K562 (cell line): ENCODE data around the gene ARHGAP9. TPM values are rescaled to one million over a fixed set of nuclear protein-coding genes. Genes with fewer than 3 reads are reported as not detected.

Experiments
- CBX8 ChIP-seq: fragments of 200-600 bp; sonication (generic); IDR thresholded peaks from 2 replicates; pipeline ENCODE4 v1.6.1; 2012; ENCODE audit warnings: borderline replicate concordance, mixed run types, low read depth, mild to moderate bottlenecking, moderate library complexity, mixed read lengths, low read length, control low read depth, inconsistent platforms; ENCODE audit not compliant: poor library complexity, severe bottlenecking; ENCODE audit errors: extremely low read depth
- CC2D1A ChIP-seq: fragments of 450-650 bp; IDR thresholded peaks from 2 replicates; pipeline ENCODE4 v1.6.1; 2017; ENCODE audit warnings: mild to moderate bottlenecking
- CREB1 ChIP-seq, 2 experiments: sonication (generic) in 1 of 2; formaldehyde crosslinking in 1 of 2; IDR thresholded peaks; 2 replicates each; pipeline versions ENCODE4 v1.6.1 to v1.8.0; 2012 to 2022; ENCODE audit warnings: inconsistent platforms in 1 of 2, mild to moderate bottlenecking in 1 of 2, missing genetic modification reagents in 1 of 2, moderate library complexity in 1 of 2
- E2F1 ChIP-seq: sonication (generic); formaldehyde crosslinking; IDR thresholded peaks from 2 replicates; pipeline ENCODE4 v1.8.1; 2023; ENCODE audit warnings: mild to moderate bottlenecking, missing genetic modification reagents, moderate library complexity
- ETS2 ChIP-seq: IDR thresholded peaks from 2 replicates; pipeline ENCODE4 v1.6.1; 2016; ENCODE audit warnings: borderline replicate concordance, missing genetic modification characterization, mild to moderate bottlenecking, moderate library complexity, missing compliant biosample characterization; ENCODE audit not compliant: poor library complexity, severe bottlenecking
- FOXP1 ChIP-seq: sonication (generic); formaldehyde crosslinking; IDR thresholded peaks from 2 replicates; pipeline ENCODE4 v1.8.0; 2022; ENCODE audit warnings: mild to moderate bottlenecking, missing genetic modification reagents
- GABPB2 ChIP-seq: fragments of 250-450 bp; sonication (Bioruptor Pico); conservative IDR thresholded peaks from 2 replicates; pipeline ENCODE4 v1.5.1; 2021; ENCODE audit warnings: mild to moderate bottlenecking
- ILK ChIP-seq: fragments of 450-650 bp; IDR thresholded peaks from 2 replicates; pipeline ENCODE4 v1.6.1; 2016; ENCODE audit warnings: missing genetic modification characterization, low read depth, mild to moderate bottlenecking, missing compliant biosample characterization, moderate library complexity, borderline replicate concordance
- IRF9 ChIP-seq: fragments of 450-650 bp; IDR thresholded peaks from 2 replicates; pipeline ENCODE4 v1.6.1; 2016; ENCODE audit warnings: missing biosample characterization, missing genetic modification characterization
- KLF1 ChIP-seq: fragments of 450-650 bp; IDR thresholded peaks from 2 replicates; pipeline ENCODE4 v1.6.1; 2016; ENCODE audit warnings: missing genetic modification characterization, missing compliant biosample characterization
- KLF16 ChIP-seq: IDR thresholded peaks from 2 replicates; pipeline ENCODE4 v1.6.1; 2016; ENCODE audit warnings: antibody characterized with exemption
- MCM3 ChIP-seq: fragments of 450-650 bp; IDR thresholded peaks from 2 replicates; pipeline ENCODE4 v1.6.1; 2016
- MYC ChIP-seq, 2 experiments: fragments of 250-450 bp in 1 of 2; sonication (Bioruptor Pico) in 1 of 2; IDR thresholded peaks; 2 replicates each; pipeline versions ENCODE4 v1.5.1 to v1.6.1; 2012 to 2021; ENCODE audit warnings: low read depth in 2 of 2, borderline replicate concordance in 1 of 2, improper control_type of control experiment in 1 of 2, low read length in 1 of 2, mild to moderate bottlenecking in 1 of 2, moderate library complexity in 1 of 2
- SAFB ChIP-seq: fragments of 200-400 bp; formaldehyde crosslinking; IDR thresholded peaks from 2 replicates; pipeline ENCODE4 v1.6.1; 2017; ENCODE audit warnings: low read depth, low read length, borderline replicate concordance
- SAFB2 ChIP-seq: fragments of 200-400 bp; formaldehyde crosslinking; IDR thresholded peaks from 2 replicates; pipeline ENCODE4 v1.6.1; 2018; ENCODE audit warnings: borderline replicate concordance, low read length, low read depth, moderate library complexity; ENCODE audit not compliant: severe bottlenecking
- SMARCA4 ChIP-seq: fragments of 450-650 bp; IDR thresholded peaks from 2 replicates; pipeline ENCODE4 v1.6.1; 2016
- SMARCE1 ChIP-seq: fragments of 450-650 bp; IDR thresholded peaks from 2 replicates; pipeline ENCODE4 v1.7.1; 2016; ENCODE audit warnings: mild to moderate bottlenecking
- SNRNP70 ChIP-seq: fragments of 200-400 bp; formaldehyde crosslinking; optimal IDR thresholded peaks from 2 replicates; pipeline ENCODE3; 2017; ENCODE audit warnings: low read depth, low read length
- TAF15 ChIP-seq: fragments of 200-400 bp; formaldehyde crosslinking; IDR thresholded peaks from 2 replicates; pipeline ENCODE4 v1.6.1; 2017; ENCODE audit warnings: mild to moderate bottlenecking, low read depth, low read length, moderate library complexity
- TCF7 ChIP-seq: sonication (generic); IDR thresholded peaks from 2 replicates; pipeline ENCODE4 v1.6.1; 2016; ENCODE audit warnings: antibody characterized with exemption, borderline replicate concordance
- VEZF1 ChIP-seq: fragments of 200-800 bp; sonication (Bioruptor generic); IDR thresholded peaks from 2 replicates; pipeline ENCODE4 v1.6.1; 2017; ENCODE audit warnings: missing genetic modification characterization, missing compliant biosample characterization
- WHSC1 ChIP-seq: IDR thresholded peaks from one replicate; pipeline ENCODE4 v1.6.1; 2012; ENCODE audit warnings: low read length, control low read depth, inconsistent platforms
- YY1 ChIP-seq, 3 experiments: IDR thresholded peaks; 2 replicates each; pipeline ENCODE4 v1.6.1; 2011; ENCODE audit warnings: low read length in 2 of 3, mild to moderate bottlenecking in 2 of 3, moderate library complexity in 2 of 3, borderline replicate concordance in 1 of 3, control low read depth in 1 of 3, low read depth in 1 of 3; ENCODE audit not compliant: insufficient read depth in 3 of 3, insufficient replicate concordance in 2 of 3, control insufficient read depth in 1 of 3, insufficient read length in 1 of 3; ENCODE audit errors: extremely low read depth in 1 of 3
- ZNF175 ChIP-seq: fragments of 200-800 bp; sonication (Bioruptor generic); IDR thresholded peaks from 2 replicates; pipeline ENCODE4 v1.6.1; 2016; ENCODE audit warnings: low read depth, mild to moderate bottlenecking, missing genetic modification characterization, missing compliant biosample characterization
- polyA plus RNA-seq, 8 experiments: library from polyadenylated mRNA; depleted of rRNA in 4 of 8; stranded (reverse) in 5 of 8; unstranded in 3 of 8; fragments of >200 nt; fragmentation: Nextera tagmentation in 2 of 8; fragmentation: Illumina TruSeq in 1 of 8; extraction: Ambion mirVana in 2 of 8; extraction: Trizol in 1 of 8; gene quantifications; 2 replicates each; pipeline versions ENCODE4 v1.2.1 to v1.2.3, GENCODE V29; 2011 to 2014; ENCODE audit warnings: inconsistent platforms in 1 of 8, missing spikeins in 1 of 8
- total RNA-seq, 7 experiments: library from RNA; depleted of rRNA in 6 of 7; stranded (reverse); fragments of >200 nt in 6 of 7; fragmentation: Illumina TruSeq in 2 of 7; extraction: Trizol in 2 of 7; gene quantifications; 2 replicates each; pipeline versions ENCODE4 v1.2.1 to v1.2.3, GENCODE V29; 2011 to 2021; ENCODE audit warnings: low replicate concordance in 1 of 7

ARHGAP9 gene
- total and polyA plus RNA-seq, 9 of the 15 experiments (the other 6 are each of a cell fraction or from before 2014, with no cell fraction given) = 1.5 to 10.2 (median 5.1) TPM

- TF ChIP-seq YY1 (IDR thresholded peaks at IDR 0.05; ENCODE audit: borderline replicate concordance in 1 of 3, control insufficient read depth in 1 of 3, extremely low read depth in 1 of 3, insufficient read depth in 3 of 3, insufficient read length in 1 of 3, insufficient replicate concordance in 2 of 3, low read depth in 1 of 3, low read length in 2 of 3) (no peak), SAFB2 (no peak), GABPB2 (no peak), CBX8 (no peak), KLF16 (peak; percentile 40; the same call in 1 of the 2 replicates), SNRNP70 (no peak), CREB1 (IDR thresholded peaks at IDR 0.05) (no peak), CREB1 (CRISPR knock-in tag; IDR thresholded peaks at IDR 0.05) (no peak), CC2D1A (peak; percentile 88), FOXP1 (CRISPR knock-in tag) (no peak), TAF15 (no peak), VEZF1 (CRISPR knock-in tag) (peak; percentile 46), ETS2 (tag) (no peak), ZNF175 (CRISPR knock-in tag) (no peak), E2F1 (CRISPR knock-in tag) (no peak), WHSC1 (no peak), SMARCE1 (no peak), ILK (tag) (no peak), SAFB (no peak), KLF1 (tag) (no peak), MYC (IDR thresholded peaks at IDR 0.05; ENCODE audit: low read depth, low read length) (peak; percentile 57; the same call in 1 of the 2 replicates), MYC (CRISPR knock-in tag; IDR thresholded peaks at IDR 0.05; ENCODE audit: borderline replicate concordance, low read depth) (0 out of 2 replicates have a peak, but pooled peaks have one; percentile 15), TCF7 (no peak), MCM3 (no peak), IRF9 (tag) (no peak), SMARCA4 (no peak)
Measured at GRCh38 chr12:57452937-57453509, 26.6 kb downstream of the ARHGAP9 start (continued).
